ENCODE results near the gene GABRR1. TPM values are rescaled to one million over a fixed set of nuclear protein-coding genes. Genes with fewer than 3 reads are reported as not detected.

GABRR1 gene
- total RNA-seq, 3 donors from 2014 or later = not detected

GRCh38 chr6:89145091-89145955, 71.8 kb downstream of the GABRR1 start:
- H3K9me3 ChIP-seq = no peaks in the 10 kb centered on the region
- no peak for TF ChIP-seq CTCF (IDR thresholded peaks at IDR 0.05)
- TF ChIP-seq POLR2AphosphoS5 (IDR thresholded peaks at IDR 0.05) = no peak
- TF ChIP-seq POLR2A (IDR thresholded peaks at IDR 0.05) = no peak
- H3K4me3 ChIP-seq = peak overlapping the region; percentile 62 to 95 (median 85)
- no peaks in the 10 kb centered on the region for H3K4me1 ChIP-seq
- DNase-seq (ENCODE audit: low spot score in 2 of 2) = no peak
- intact Hi-C loops (cut with DNase I; ENCODE audit: low total_unique reads) = no loop called here
- H3K36me3 ChIP-seq = no peaks in the 10 kb centered on the region
- no peaks in the 10 kb centered on the region for H3K27me3 ChIP-seq
- H3K27ac ChIP-seq = peak overlapping the region; percentile 85 to 92

GRCh38 chr6:89144354-89144906, 72.7 kb downstream of the GABRR1 start:
- H3K4me1 ChIP-seq = no peaks in the 10 kb centered on the region
- no peaks in the 10 kb centered on the region for H3K9me3 ChIP-seq
- no peaks in the 10 kb centered on the region for H3K36me3 ChIP-seq
- no peaks in the 10 kb centered on the region for H3K27me3 ChIP-seq
- H3K27ac ChIP-seq = no peak overlapping the region
- no peak for TF ChIP-seq POLR2A (IDR thresholded peaks at IDR 0.05)
- TF ChIP-seq CTCF (IDR thresholded peaks at IDR 0.05) = no peak
- no peak overlapping the region for H3K4me3 ChIP-seq
- DNase-seq (ENCODE audit: low spot score in 2 of 2) = no peak
- intact Hi-C loops (cut with DNase I; ENCODE audit: low total_unique reads) = no loop called here

- Histone ChIP-seq H3K4me3 (no peak overlapping the region), H3K27me3 (no peaks in the 10 kb centered on the region), H3K9me3 (no peaks in the 10 kb centered on the region), H3K27ac (no peak overlapping the region), H3K4me1 (no peaks in the 10 kb centered on the region), H3K36me3 (no peaks in the 10 kb centered on the region)
- DNase-seq (ENCODE audit: low spot score in 2 of 2) = no peak
- intact Hi-C loops (cut with DNase I; ENCODE audit: low total_unique reads) = no loop called here
- TF ChIP-seq POLR2AphosphoS5 (IDR thresholded peaks at IDR 0.05) (no peak), POLR2A (IDR thresholded peaks at IDR 0.05) (no peak), CTCF (IDR thresholded peaks at IDR 0.05) (no peak)
Observed at GRCh38 chr6:89140347-89141156, 76.6 kb downstream of the GABRR1 start.

- intact Hi-C loops (cut with DNase I; ENCODE audit: low total_unique reads) = no loop called here
- DNase-seq (ENCODE audit: low spot score in 2 of 2) = no peak
- H3K9me3 ChIP-seq = no peaks in the 10 kb centered on the region
- no peak overlapping the region for H3K4me3 ChIP-seq
- no peaks in the 10 kb centered on the region for H3K36me3 ChIP-seq
- TF ChIP-seq POLR2A (IDR thresholded peaks at IDR 0.05) = no peak
- no peak for TF ChIP-seq CTCF (IDR thresholded peaks at IDR 0.05)
- no peak for TF ChIP-seq POLR2AphosphoS5 (IDR thresholded peaks at IDR 0.05)
- H3K27me3 ChIP-seq = no peaks in the 10 kb centered on the region
- H3K4me1 ChIP-seq = no peaks in the 10 kb centered on the region
- no peak overlapping the region for H3K27ac ChIP-seq
Observed at GRCh38 chr6:89139509-89140346, 77.4 kb downstream of the GABRR1 start.

Measured in breast epithelium (tissue), 4 donors.